Type B pancreatic cell (in vitro differentiated cells): ENCODE data around the gene ADGRG4. TPM values are rescaled to one million over a fixed set of nuclear protein-coding genes. Genes with fewer than 3 reads are reported as not detected.

Experiments used
- DNase-seq: peaks from one replicate; pipeline ENCODE4 v3.0.0; 2021; ENCODE audit warnings: mixed read lengths; ENCODE audit not compliant: unreplicated experiment; ENCODE audit errors: extremely low spot score
- H3K27ac Mint-ChIP-seq: 2 replicates; pipeline ENCODE4 v1.8.0; 2021; ENCODE audit warnings: mild to moderate bottlenecking, mixed read lengths
- H3K27me3 Mint-ChIP-seq: 2 replicates; pipeline ENCODE4 v1.8.0; 2021; ENCODE audit warnings: mixed read lengths
- H3K36me3 Mint-ChIP-seq: 2 replicates; pipeline ENCODE4 v1.8.0; 2021; ENCODE audit warnings: mixed read lengths
- H3K4me1 Mint-ChIP-seq: one replicate; pipeline ENCODE4 v1.8.0; 2021; ENCODE audit warnings: mixed read lengths; ENCODE audit not compliant: unreplicated experiment
- H3K4me3 Mint-ChIP-seq: 2 replicates; pipeline ENCODE4 v1.8.0; 2021; ENCODE audit warnings: mild to moderate bottlenecking, mixed read lengths
- H3K9me3 Mint-ChIP-seq: 2 replicates; pipeline ENCODE4 v1.8.0; 2021; ENCODE audit warnings: mixed read lengths
- CTCF ChIP-seq: fragments of 200-600 bp; sonication (generic); conservative IDR thresholded peaks from 2 replicates; pipeline ENCODE4 v1.5.0; 2021; ENCODE audit warnings: antibody characterized with exemption, mild to moderate bottlenecking
- total RNA-seq: library from RNA; stranded (reverse); gene quantifications from 2 replicates; pipeline ENCODE4 v1.2.1, GENCODE V29; 2021; ENCODE audit warnings: low replicate concordance

Gene ADGRG4
- total RNA-seq, 1 donor from 2014 or later = 1.2 TPM

GRCh38 chrX:136446208-136446607 lies 145.4 kb downstream of the ADGRG4 start:
- Mint-ChIP-seq H3K9me3 (no peaks in the 10 kb centered on the region), H3K4me1 (no peaks in the 10 kb centered on the region), H3K27me3 (no peaks in the 10 kb centered on the region), H3K4me3 (no peak overlapping the region), H3K36me3 (no peaks in the 10 kb centered on the region), H3K27ac (no peak overlapping the region)
- TF ChIP-seq CTCF = no peak
- DNase-seq = no peak

- Mint-ChIP-seq H3K27me3 (no peaks in the 10 kb centered on the region), H3K27ac (no peak overlapping the region), H3K4me3 (no peak overlapping the region), H3K36me3 (no peaks in the 10 kb centered on the region), H3K9me3 (no peaks in the 10 kb centered on the region), H3K4me1 (no peaks in the 10 kb centered on the region)
- TF ChIP-seq CTCF = no peak
- DNase-seq = no peak
These were observed 146.5 kb downstream of the ADGRG4 start for GRCh38 chrX:136447308-136447707.

GRCh38 chrX:136447968-136448367 lies 147.2 kb downstream of the ADGRG4 start:
- TF ChIP-seq CTCF = no peak
- no peak for DNase-seq
- Mint-ChIP-seq H3K4me1 (no peaks in the 10 kb centered on the region), H3K27me3 (no peaks in the 10 kb centered on the region), H3K27ac (no peak overlapping the region), H3K4me3 (no peak overlapping the region), H3K36me3 (no peaks in the 10 kb centered on the region), H3K9me3 (no peaks in the 10 kb centered on the region)

- Mint-ChIP-seq H3K27ac (no peak overlapping the region), H3K4me1 (no peaks in the 10 kb centered on the region), H3K4me3 (no peak overlapping the region), H3K36me3 (no peaks in the 10 kb centered on the region), H3K9me3 (no peaks in the 10 kb centered on the region), H3K27me3 (no peaks in the 10 kb centered on the region)
- no peak for DNase-seq
- no peak for TF ChIP-seq CTCF
These were observed 149.5 kb downstream of the ADGRG4 start for GRCh38 chrX:136450050-136450830.

- Mint-ChIP-seq H3K27ac (no peak overlapping the region), H3K36me3 (no peaks in the 10 kb centered on the region), H3K4me1 (no peaks in the 10 kb centered on the region), H3K9me3 (no peaks in the 10 kb centered on the region), H3K4me3 (no peak overlapping the region), H3K27me3 (no peaks in the 10 kb centered on the region)
- no peak for DNase-seq
- TF ChIP-seq CTCF = no peak
These were observed 151.9 kb downstream of the ADGRG4 start for GRCh38 chrX:136452614-136453013.
